ENCODE results near the gene ZNF24. TPM values are rescaled to one million over a fixed set of nuclear protein-coding genes. Genes with fewer than 3 reads are reported as not detected.

The ZNF24 gene
- total RNA-seq, 2 donors from 2014 or later: 74.7 to 92.1 TPM

DNA sequence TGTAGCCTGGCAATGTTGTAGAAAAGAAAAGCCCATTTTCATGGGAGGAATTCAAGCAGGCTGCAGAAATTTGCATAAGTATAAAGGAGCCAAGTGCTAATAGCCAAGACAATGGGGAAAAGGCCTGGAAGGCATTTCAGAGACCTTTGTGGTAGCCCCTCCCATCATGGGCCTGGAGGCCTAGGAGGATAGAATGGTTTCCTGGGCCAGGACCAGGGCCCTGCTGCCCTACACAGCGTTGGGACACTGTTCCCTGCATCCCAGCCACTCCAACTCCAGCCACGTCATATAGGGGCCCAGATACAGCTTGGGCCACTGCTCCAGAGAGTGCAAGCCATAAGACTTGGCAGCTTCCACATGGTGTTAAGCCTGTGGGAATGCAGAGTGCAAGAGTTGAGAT is 8.1 kb upstream of the ZNF24 start:
- Histone ChIP-seq H3K9me3 (ENCODE audit: control insufficient read depth, low read length) (peaks cover 73% of the 10 kb centered on the region), H3K36me3 (ENCODE audit: control insufficient read depth, insufficient read depth, low read length) (peaks cover 26% of the 10 kb centered on the region), H3K27me3 (ENCODE audit: control insufficient read depth, insufficient read depth, low read length, poor library complexity, severe bottlenecking) (no peaks in the 10 kb centered on the region), H3K27ac (ENCODE audit: low read depth, low read length) (no peak overlapping the region), H3K9ac (ENCODE audit: extremely low read depth, low read length, poor library complexity, severe bottlenecking) (no peak overlapping the region), H3K4me3 (ENCODE audit: low read length) (peak overlapping the region; percentile 55), H3K4me1 (ENCODE audit: control insufficient read depth, insufficient read depth, low read length) (no peaks in the 10 kb centered on the region)
- WGBS, 2 experiments (ENCODE audit: insufficient coverage in 1 of 2, insufficient read length in 1 of 2): 93% methylated on average over 2 of the region's 2 CpGs; no CpG with 5 or more reads in 1 of the 2 experiments
- Mint-ChIP-seq H3K27ac (no peak overlapping the region), H3K36me3 (ENCODE audit: low read depth) (peaks cover 23% of the 10 kb centered on the region), H3K4me3 (no peak overlapping the region), H3K27me3 (ENCODE audit: insufficient read depth) (no peaks in the 10 kb centered on the region), H3K4me1 (peaks cover 10% of the 10 kb centered on the region), H3K9me3 (peaks cover 45% of the 10 kb centered on the region)
- TF ChIP-seq, protein P1, sequence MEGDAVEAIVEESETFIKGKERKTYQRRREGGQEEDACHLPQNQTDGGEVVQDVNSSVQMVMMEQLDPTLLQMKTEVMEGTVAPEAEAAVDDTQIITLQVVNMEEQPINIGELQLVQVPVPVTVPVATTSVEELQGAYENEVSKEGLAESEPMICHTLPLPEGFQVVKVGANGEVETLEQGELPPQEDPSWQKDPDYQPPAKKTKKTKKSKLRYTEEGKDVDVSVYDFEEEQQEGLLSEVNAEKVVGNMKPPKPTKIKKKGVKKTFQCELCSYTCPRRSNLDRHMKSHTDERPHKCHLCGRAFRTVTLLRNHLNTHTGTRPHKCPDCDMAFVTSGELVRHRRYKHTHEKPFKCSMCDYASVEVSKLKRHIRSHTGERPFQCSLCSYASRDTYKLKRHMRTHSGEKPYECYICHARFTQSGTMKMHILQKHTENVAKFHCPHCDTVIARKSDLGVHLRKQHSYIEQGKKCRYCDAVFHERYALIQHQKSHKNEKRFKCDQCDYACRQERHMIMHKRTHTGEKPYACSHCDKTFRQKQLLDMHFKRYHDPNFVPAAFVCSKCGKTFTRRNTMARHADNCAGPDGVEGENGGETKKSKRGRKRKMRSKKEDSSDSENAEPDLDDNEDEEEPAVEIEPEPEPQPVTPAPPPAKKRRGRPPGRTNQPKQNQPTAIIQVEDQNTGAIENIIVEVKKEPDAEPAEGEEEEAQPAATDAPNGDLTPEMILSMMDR (conservative IDR thresholded peaks at IDR 0.05): no peak
- DNase-seq: peak; percentile 53

DNA sequence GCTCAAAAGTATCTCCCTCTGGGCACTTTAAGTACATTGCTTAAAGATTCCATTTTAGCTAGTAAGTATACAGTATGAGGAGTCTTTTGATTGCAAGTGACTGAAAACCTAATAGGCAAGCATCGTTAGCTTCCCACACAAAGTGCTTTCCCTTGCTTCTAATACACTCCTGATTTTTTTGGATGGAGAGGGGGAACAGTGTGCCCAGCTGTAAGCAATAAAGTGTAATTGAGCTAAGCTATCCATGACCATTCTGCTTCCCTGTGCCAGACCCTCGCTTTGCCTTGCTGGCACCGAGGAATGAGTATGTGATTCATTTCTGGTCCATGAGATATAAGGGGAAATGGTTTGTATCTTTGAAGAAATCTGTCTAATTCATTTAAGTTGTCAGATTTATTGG is 3.8 kb upstream of the ZNF24 start:
- H3K27me3 ChIP-seq (ENCODE audit: control insufficient read depth, insufficient read depth, low read length, poor library complexity, severe bottlenecking): no peaks in the 10 kb centered on the region
- Mint-ChIP-seq H3K9me3 (peaks cover 25% of the 10 kb centered on the region), H3K4me1 (peaks cover 17% of the 10 kb centered on the region), H3K36me3 (ENCODE audit: low read depth) (peaks cover 11% of the 10 kb centered on the region), H3K27me3 (ENCODE audit: insufficient read depth) (no peaks in the 10 kb centered on the region), H3K27ac (no peak overlapping the region), H3K4me3 (no peak overlapping the region)
- no peak for DNase-seq
- H3K27ac ChIP-seq (ENCODE audit: low read depth, low read length): no peak overlapping the region
- WGBS, 2 experiments (ENCODE audit: insufficient coverage in 1 of 2, insufficient read length in 1 of 2): 96% methylated on average over 3 of the region's 3 CpGs; no CpG with 5 or more reads in 1 of the 2 experiments
- H3K9me3 ChIP-seq (ENCODE audit: control insufficient read depth, low read length): peaks cover 33% of the 10 kb centered on the region
- no peak overlapping the region for H3K9ac ChIP-seq (ENCODE audit: extremely low read depth, low read length, poor library complexity, severe bottlenecking)
- TF ChIP-seq, protein P1 (conservative IDR thresholded peaks at IDR 0.05): no peak
- H3K4me1 ChIP-seq (ENCODE audit: control insufficient read depth, insufficient read depth, low read length): no peaks in the 10 kb centered on the region
- no peaks in the 10 kb centered on the region for H3K36me3 ChIP-seq (ENCODE audit: control insufficient read depth, insufficient read depth, low read length)
- no peak overlapping the region for H3K4me3 ChIP-seq (ENCODE audit: low read length)

DNA sequence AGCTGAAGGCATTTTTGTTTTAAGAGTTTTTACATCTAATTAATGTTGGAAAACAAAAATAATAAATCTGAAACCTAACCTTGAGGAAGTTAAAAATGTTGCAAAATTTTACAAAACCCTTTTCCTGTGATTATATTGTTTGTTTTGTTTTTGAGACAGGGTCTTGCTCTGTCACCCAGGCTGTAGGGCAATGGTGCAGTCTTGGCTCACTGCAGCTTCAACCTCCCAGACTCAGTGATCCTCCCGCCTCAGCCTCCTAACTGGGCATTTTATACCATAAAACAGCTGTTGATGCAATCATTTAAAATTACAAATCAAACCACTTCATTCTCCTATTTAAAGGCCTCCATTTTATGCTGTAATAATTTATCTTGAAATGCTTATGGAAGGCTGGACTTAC is 1.7 kb upstream of the ZNF24 start:
- no peak for DNase-seq
- no peak overlapping the region for H3K9ac ChIP-seq (ENCODE audit: extremely low read depth, low read length, poor library complexity, severe bottlenecking)
- H3K27me3 ChIP-seq (ENCODE audit: control insufficient read depth, insufficient read depth, low read length, poor library complexity, severe bottlenecking): no peaks in the 10 kb centered on the region
- H3K4me1 ChIP-seq (ENCODE audit: control insufficient read depth, insufficient read depth, low read length): no peaks in the 10 kb centered on the region
- Mint-ChIP-seq H3K4me1 (peaks cover 22% of the 10 kb centered on the region), H3K36me3 (ENCODE audit: low read depth) (no peaks in the 10 kb centered on the region), H3K27me3 (ENCODE audit: insufficient read depth) (no peaks in the 10 kb centered on the region), H3K9me3 (peaks cover 5% of the 10 kb centered on the region), H3K27ac (peak overlapping the region; percentile 88), H3K4me3 (no peak overlapping the region)
- H3K36me3 ChIP-seq (ENCODE audit: control insufficient read depth, insufficient read depth, low read length): peaks cover 10% of the 10 kb centered on the region
- WGBS, 2 experiments (ENCODE audit: insufficient coverage in 1 of 2, insufficient read length in 1 of 2): 84% methylated on average over 1 of the region's 1 CpG; no CpG with 5 or more reads in 1 of the 2 experiments
- peaks cover 13% of the 10 kb centered on the region for H3K9me3 ChIP-seq (ENCODE audit: control insufficient read depth, low read length)
- H3K27ac ChIP-seq (ENCODE audit: low read depth, low read length): peak overlapping the region; percentile 99
- no peak overlapping the region for H3K4me3 ChIP-seq (ENCODE audit: low read length)
- TF ChIP-seq, protein P1 (conservative IDR thresholded peaks at IDR 0.05): no peak
